Chondrocyte (in vitro differentiated cells): ENCODE results near the gene NEDD4L. TPM values are rescaled to one million over a fixed set of nuclear protein-coding genes. Genes with fewer than 3 reads are reported as not detected.
A peak's percentile ranks its signal among the peaks of the same experiment; 100 is the strongest.

Experiments
- DNase-seq: peaks from one replicate; pipeline ENCODE4 v3.0.0; 2021; ENCODE audit warnings: mixed read lengths, low spot score
- H3K27ac Mint-ChIP-seq: one replicate; pipeline ENCODE4 v1.8.0; 2021; ENCODE audit warnings: mild to moderate bottlenecking, moderate library complexity, mixed read lengths; ENCODE audit not compliant: unreplicated experiment
- H3K27me3 Mint-ChIP-seq: 2 replicates; pipeline ENCODE4 v1.8.0; 2021; ENCODE audit warnings: low read depth, mixed read lengths
- H3K36me3 Mint-ChIP-seq: 2 replicates; pipeline ENCODE4 v1.8.0; 2021; ENCODE audit warnings: low read depth, mixed read lengths
- H3K4me1 Mint-ChIP-seq: 2 replicates; pipeline ENCODE4 v1.8.0; 2021; ENCODE audit warnings: low read depth, mild to moderate bottlenecking, mixed read lengths
- H3K4me3 Mint-ChIP-seq: one replicate; pipeline ENCODE4 v1.8.0; 2021; ENCODE audit warnings: mild to moderate bottlenecking, moderate library complexity, mixed read lengths; ENCODE audit not compliant: unreplicated experiment
- H3K9me3 Mint-ChIP-seq: 2 replicates; pipeline ENCODE4 v1.8.0; 2021; ENCODE audit warnings: low read depth, mixed read lengths
- CTCF ChIP-seq: fragments of 200-600 bp; sonication (generic); IDR thresholded peaks from 2 replicates; pipeline ENCODE4 v1.5.0; 2021; ENCODE audit warnings: antibody characterized with exemption, mild to moderate bottlenecking, moderate library complexity
- total RNA-seq: library from RNA; stranded (reverse); gene quantifications from 3 replicates; pipeline ENCODE4 v1.2.1, GENCODE V29; 2021

Gene NEDD4L
- total RNA-seq, 1 donor from 2014 or later = 25.8 TPM

- DNase-seq = no peak
- H3K9me3 Mint-ChIP-seq = no peaks in the 10 kb centered on the region
Measured at GRCh38 chr18:58234359-58234741, 190.3 kb downstream of the NEDD4L start.

GRCh38 chr18:58235001-58235436, 191.0 kb downstream of the NEDD4L start:
- H3K27ac Mint-ChIP-seq = no peak overlapping the region
- peaks cover 18% of the 10 kb centered on the region for H3K4me1 Mint-ChIP-seq
- no peak for TF ChIP-seq CTCF
- H3K36me3 Mint-ChIP-seq = peaks cover 1% of the 10 kb centered on the region
- DNase-seq = peak; percentile 22
- H3K4me3 Mint-ChIP-seq = no peak overlapping the region
- H3K27me3 Mint-ChIP-seq = no peaks in the 10 kb centered on the region
- H3K9me3 Mint-ChIP-seq = no peaks in the 10 kb centered on the region

More at GRCh38 chr18:58234359-58234741, 190.3 kb downstream of the NEDD4L start:
- TF ChIP-seq CTCF = no peak
- H3K36me3 Mint-ChIP-seq = peaks cover 1% of the 10 kb centered on the region
- H3K27me3 Mint-ChIP-seq = no peaks in the 10 kb centered on the region
- H3K27ac Mint-ChIP-seq = no peak overlapping the region
- H3K4me3 Mint-ChIP-seq = no peak overlapping the region
- H3K4me1 Mint-ChIP-seq = peaks cover 18% of the 10 kb centered on the region

GRCh38 chr18:58239879-58240278, 195.9 kb downstream of the NEDD4L start:
- Mint-ChIP-seq H3K36me3 (no peaks in the 10 kb centered on the region), H3K9me3 (no peaks in the 10 kb centered on the region), H3K4me1 (peaks cover 18% of the 10 kb centered on the region), H3K27ac (no peak overlapping the region), H3K27me3 (no peaks in the 10 kb centered on the region), H3K4me3 (no peak overlapping the region)
- no peak for DNase-seq
- TF ChIP-seq CTCF = no peak

GRCh38 chr18:58241026-58241679, 197.1 kb downstream of the NEDD4L start:
- H3K9me3 Mint-ChIP-seq = no peaks in the 10 kb centered on the region
- peaks cover 18% of the 10 kb centered on the region for H3K4me1 Mint-ChIP-seq
- H3K27me3 Mint-ChIP-seq = no peaks in the 10 kb centered on the region
- H3K36me3 Mint-ChIP-seq = no peaks in the 10 kb centered on the region
- no peak for DNase-seq
- no peak overlapping the region for H3K4me3 Mint-ChIP-seq
- no peak overlapping the region for H3K27ac Mint-ChIP-seq
- no peak for TF ChIP-seq CTCF

GRCh38 chr18:58241877-58242276, 197.9 kb downstream of the NEDD4L start:
- Mint-ChIP-seq H3K4me3 (no peak overlapping the region), H3K27me3 (no peaks in the 10 kb centered on the region), H3K4me1 (peaks cover 15% of the 10 kb centered on the region), H3K36me3 (no peaks in the 10 kb centered on the region), H3K9me3 (no peaks in the 10 kb centered on the region), H3K27ac (peak overlapping the region; percentile 13)
- TF ChIP-seq CTCF = no peak
- no peak for DNase-seq
